Mucosa of rectum (tissue), 2 donors: ENCODE measurements around the gene ATF7IP.

Experiments used
- H3K27ac ChIP-seq, 2 donors: one replicate each; pipeline ENCODE4 v1.7.0; 2013; ENCODE audit warnings: inconsistent platforms in 2 of 2, low read depth in 2 of 2, low read length in 2 of 2
- H3K27me3 ChIP-seq, 2 donors: one replicate each; pipeline ENCODE4 v1.7.0; 2013; ENCODE audit warnings: low read length in 2 of 2; ENCODE audit not compliant: control insufficient read depth in 2 of 2, insufficient read depth in 2 of 2
- H3K36me3 ChIP-seq, 2 donors: one replicate each; pipeline ENCODE4 v1.7.0; 2013; ENCODE audit warnings: low read length in 2 of 2; ENCODE audit not compliant: control insufficient read depth in 2 of 2, insufficient read depth in 2 of 2
- H3K4me1 ChIP-seq, 2 donors: one replicate each; pipeline ENCODE4 v1.7.0; 2013; ENCODE audit warnings: low read length in 2 of 2, mild to moderate bottlenecking in 1 of 2; ENCODE audit not compliant: control insufficient read depth in 2 of 2, insufficient read depth in 2 of 2
- H3K4me3 ChIP-seq, 2 donors: one replicate each; pipeline ENCODE4 v1.7.0; 2013; ENCODE audit warnings: low read length in 2 of 2
- H3K9ac ChIP-seq, 2 donors: one replicate each; pipeline ENCODE4 v1.7.0; 2013; ENCODE audit warnings: low read length in 2 of 2, low read depth in 1 of 2, mild to moderate bottlenecking in 1 of 2
- H3K9me3 ChIP-seq, 2 donors: one replicate each; pipeline ENCODE4 v1.7.0; 2013; ENCODE audit warnings: low read length in 2 of 2; ENCODE audit not compliant: control insufficient read depth in 2 of 2
- donor health status: healthy.
- donor health status: Normal muscosa, but diverticular disease.

The ATF7IP gene

GRCh38 chr12:14373217-14373616 is 7.7 kb downstream of the ATF7IP start:
- no peaks in the 10 kb centered on the region for H3K36me3 ChIP-seq
- H3K9me3 ChIP-seq, result no peaks in the 10 kb centered on the region
- no peaks in the 10 kb centered on the region for H3K4me1 ChIP-seq
- no peak overlapping the region for H3K9ac ChIP-seq
- H3K27ac ChIP-seq, result no peak overlapping the region
- H3K4me3 ChIP-seq, result no peak overlapping the region
- H3K27me3 ChIP-seq, result no peaks in the 10 kb centered on the region

DNA sequence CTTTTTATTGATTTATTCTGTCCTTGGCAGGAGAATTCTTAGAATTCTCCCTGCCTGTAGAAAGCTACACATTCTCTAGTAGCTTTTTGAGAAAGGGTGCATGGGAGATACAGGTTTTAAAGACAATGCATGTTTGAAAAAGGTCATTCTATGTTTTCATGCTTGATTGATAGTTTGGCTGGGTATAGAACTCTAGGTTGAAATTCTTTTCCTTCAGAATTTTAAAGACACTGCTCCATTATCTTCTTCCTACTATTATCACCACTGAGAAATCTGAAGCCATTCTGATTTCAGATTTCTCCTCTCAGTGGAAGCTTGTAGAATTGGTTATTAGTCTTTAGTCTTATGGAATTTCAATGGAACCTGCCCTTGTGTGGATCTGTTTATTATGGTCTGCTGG is 14.0 kb downstream of the ATF7IP start:
- H3K4me1 ChIP-seq, result peaks cover 0 to 4% of the 10 kb centered on the region in 2 donors
- H3K27ac ChIP-seq, result no peak overlapping the region
- H3K27me3 ChIP-seq, result no peaks in the 10 kb centered on the region
- no peak overlapping the region for H3K4me3 ChIP-seq
- H3K36me3 ChIP-seq, result no peaks in the 10 kb centered on the region
- H3K9ac ChIP-seq, result no peak overlapping the region
- no peaks in the 10 kb centered on the region for H3K9me3 ChIP-seq

GRCh38 chr12:14384783-14385638 is 19.5 kb downstream of the ATF7IP start:
- no peaks in the 10 kb centered on the region for H3K36me3 ChIP-seq
- H3K27me3 ChIP-seq, result no peaks in the 10 kb centered on the region
- H3K27ac ChIP-seq, result peak overlapping the region; percentile 38 to 61
- no peaks in the 10 kb centered on the region for H3K9me3 ChIP-seq
- H3K4me3 ChIP-seq, result peak overlapping the region; percentile 49 to 72
- H3K4me1 ChIP-seq, result peaks cover 3 to 18% of the 10 kb centered on the region in 2 donors
- H3K9ac ChIP-seq, result peak overlapping the region in 1 of 2 donors; percentile 42

DNA sequence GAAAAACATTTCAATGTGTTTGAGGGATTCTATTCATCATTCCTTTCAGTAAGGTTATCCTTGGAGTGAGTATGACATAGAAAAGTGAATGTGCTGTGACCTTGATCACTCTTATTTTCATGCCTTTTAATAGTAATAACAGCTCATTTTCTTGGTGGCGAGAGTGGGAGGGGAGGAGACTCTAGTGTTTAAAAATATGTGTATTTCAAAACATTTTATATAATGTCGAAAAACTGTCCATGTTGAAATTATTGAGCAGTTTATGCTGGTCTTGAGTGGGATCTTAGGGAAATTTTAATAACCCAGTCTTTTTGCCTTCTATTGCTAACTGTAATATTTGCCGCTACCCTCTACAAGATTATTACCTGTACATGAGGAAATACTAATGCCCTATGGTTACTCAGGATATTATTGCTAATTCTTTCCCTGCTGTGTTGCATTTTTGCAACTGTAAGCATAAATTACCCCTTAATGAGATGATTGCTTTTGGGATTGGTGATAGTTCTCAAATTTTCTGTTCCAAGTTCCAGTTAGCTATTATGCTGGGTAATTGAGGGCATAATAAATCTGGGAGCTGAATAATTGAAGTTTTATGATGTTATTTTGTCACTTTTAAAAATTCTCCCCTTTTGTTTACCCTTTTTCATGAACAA is 21.9 kb downstream of the ATF7IP start:
- Histone ChIP-seq H3K27me3 (no peaks in the 10 kb centered on the region), H3K4me1 (peaks cover 5 to 18% of the 10 kb centered on the region in 2 donors), H3K9ac (peak overlapping the region in 1 of 2 donors; percentile 26), H3K9me3 (no peaks in the 10 kb centered on the region), H3K36me3 (peaks cover 0 to 4% of the 10 kb centered on the region in 2 donors), H3K27ac (no peak overlapping the region), H3K4me3 (no peak overlapping the region)

DNA sequence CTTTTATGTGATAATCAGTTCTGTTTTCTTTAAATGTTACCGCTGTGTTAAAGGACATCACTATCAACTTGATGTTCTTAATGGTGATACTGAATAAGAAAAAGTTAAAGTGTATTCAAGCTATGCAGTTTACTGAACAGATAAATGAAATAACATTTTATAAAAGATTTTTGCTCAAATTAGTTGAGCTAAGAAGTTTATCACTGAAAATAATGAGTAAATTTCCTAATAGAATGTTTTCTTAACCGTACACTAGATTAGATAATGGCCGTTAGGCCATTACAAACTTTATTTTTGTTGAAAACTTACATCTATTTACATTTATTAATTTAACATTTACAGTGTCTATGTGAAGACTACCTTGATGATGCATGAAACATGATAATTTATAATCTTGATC is 25.0 kb downstream of the ATF7IP start:
- Histone ChIP-seq H3K4me1 (peaks cover 4 to 17% of the 10 kb centered on the region in 2 donors), H3K9me3 (no peaks in the 10 kb centered on the region), H3K4me3 (no peak overlapping the region), H3K36me3 (peaks cover 0 to 4% of the 10 kb centered on the region in 2 donors), H3K9ac (no peak overlapping the region), H3K27me3 (no peaks in the 10 kb centered on the region), H3K27ac (no peak overlapping the region)

DNA sequence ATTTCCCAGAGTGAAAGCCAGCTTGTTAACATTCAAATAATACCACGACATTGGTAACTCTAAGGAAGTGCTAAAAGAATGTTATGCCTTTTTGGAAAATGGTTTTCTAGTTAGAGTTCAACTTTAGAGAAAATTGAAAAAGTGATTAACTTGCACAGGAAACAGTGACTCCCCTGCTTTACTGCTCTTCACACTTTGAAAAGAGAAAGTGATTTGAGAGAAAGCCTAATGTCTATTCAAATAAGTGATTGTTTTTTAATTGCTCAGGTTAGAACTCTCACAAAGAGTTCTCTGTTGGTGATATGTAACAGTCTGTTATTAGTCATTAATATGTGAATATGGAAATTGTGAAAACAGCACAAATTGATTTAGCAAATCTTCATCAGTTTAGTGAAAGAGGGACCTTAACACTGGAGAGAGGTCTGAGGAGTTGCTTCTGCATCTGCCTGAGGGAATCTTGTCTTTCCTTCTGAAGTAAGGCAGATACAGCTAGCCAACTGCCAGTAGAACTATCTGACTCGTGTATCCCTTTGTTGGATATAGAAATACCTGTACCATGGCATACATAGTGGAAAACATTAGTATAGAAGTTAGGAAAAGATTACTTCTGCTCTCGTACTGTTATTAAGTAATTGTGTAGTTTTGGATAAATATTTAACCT is 25.5 kb downstream of the ATF7IP start:
- Histone ChIP-seq H3K27me3 (no peaks in the 10 kb centered on the region), H3K9me3 (no peaks in the 10 kb centered on the region), H3K4me3 (no peak overlapping the region), H3K36me3 (peaks cover 0 to 4% of the 10 kb centered on the region in 2 donors), H3K27ac (peak overlapping the region; percentile 42 to 50), H3K9ac (no peak overlapping the region), H3K4me1 (peaks cover 2 to 15% of the 10 kb centered on the region in 2 donors)

DNA sequence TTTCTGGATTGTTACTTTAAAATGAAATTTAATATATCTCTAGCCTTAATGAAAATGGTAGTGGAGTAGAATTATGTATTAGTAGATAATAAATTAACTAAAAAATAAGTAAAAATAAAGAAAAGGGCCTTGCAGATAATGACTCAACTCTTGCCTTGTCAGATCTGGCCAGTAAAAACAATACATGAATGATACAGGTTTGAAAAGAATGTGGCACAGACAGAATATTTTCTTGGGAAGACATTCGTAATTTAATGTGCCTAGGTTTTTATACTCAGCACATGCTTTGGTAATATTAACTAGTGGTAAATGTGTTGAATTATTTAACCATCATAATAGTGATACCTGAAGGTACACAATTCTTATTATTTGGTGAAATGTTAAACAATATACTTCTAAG is 28.3 kb downstream of the ATF7IP start:
- no peaks in the 10 kb centered on the region for H3K9me3 ChIP-seq
- H3K27me3 ChIP-seq, result no peaks in the 10 kb centered on the region
- H3K36me3 ChIP-seq, result peaks cover 0 to 4% of the 10 kb centered on the region in 2 donors
- H3K4me1 ChIP-seq, result peaks cover 2 to 12% of the 10 kb centered on the region in 2 donors
- H3K9ac ChIP-seq, result no peak overlapping the region
- H3K27ac ChIP-seq, result no peak overlapping the region
- H3K4me3 ChIP-seq, result no peak overlapping the region

DNA sequence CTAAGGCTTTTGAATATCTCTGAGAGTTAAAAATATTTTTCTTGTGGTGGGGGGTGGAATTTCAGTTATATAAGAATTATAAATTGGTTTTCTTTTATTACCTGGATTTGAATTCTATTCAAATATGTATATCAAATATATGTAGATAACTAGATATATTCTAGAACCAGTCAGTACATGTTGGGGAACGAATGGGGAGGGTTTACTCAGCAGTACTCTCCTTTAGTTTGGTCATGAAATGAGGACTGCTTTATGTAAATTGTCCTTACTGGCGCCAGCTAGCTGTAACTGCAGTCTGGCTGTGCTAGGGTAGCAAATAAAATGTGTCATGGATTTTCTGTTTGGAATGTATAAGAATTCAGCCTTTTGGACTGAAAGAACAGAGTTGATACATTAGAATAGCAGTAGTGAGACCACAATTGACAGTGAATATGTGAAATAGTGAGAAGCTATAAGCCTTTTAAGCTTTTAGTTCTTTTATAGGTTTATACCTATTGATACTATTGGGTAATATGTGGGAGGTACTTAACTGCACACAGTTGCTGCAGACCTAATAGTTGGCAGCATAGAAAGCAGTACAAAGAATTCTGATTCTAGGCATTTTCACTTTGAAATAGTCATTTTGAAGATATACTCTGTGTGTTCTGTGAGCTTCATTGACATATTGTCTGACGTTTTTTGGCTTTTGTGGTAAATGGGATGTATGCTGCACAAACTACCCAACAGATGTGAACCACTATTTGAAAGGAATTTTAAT is 29.0 kb downstream of the ATF7IP start:
- Histone ChIP-seq H3K9me3 (no peaks in the 10 kb centered on the region), H3K4me3 (peak overlapping the region; percentile 20 to 37), H3K27me3 (no peaks in the 10 kb centered on the region), H3K4me1 (peaks cover 2 to 12% of the 10 kb centered on the region in 2 donors), H3K27ac (peak overlapping the region; percentile 54 to 56), H3K9ac (no peak overlapping the region), H3K36me3 (peaks cover 0 to 4% of the 10 kb centered on the region in 2 donors)

GRCh38 chr12:14395074-14395778 is 29.7 kb downstream of the ATF7IP start:
- Histone ChIP-seq H3K4me1 (peaks cover 2 to 12% of the 10 kb centered on the region in 2 donors), H3K9ac (no peak overlapping the region), H3K27me3 (no peaks in the 10 kb centered on the region), H3K27ac (peak overlapping the region; percentile 54 to 56), H3K36me3 (peaks cover 0 to 4% of the 10 kb centered on the region in 2 donors), H3K4me3 (peak overlapping the region; percentile 20 to 37), H3K9me3 (no peaks in the 10 kb centered on the region)
